IPS-11a (cell line): Measurements from ENCODE around the gene NTRK3.

Source experiments
- H3K4me3 ChIP-seq: one replicate; pipeline ENCODE4 v1.5.1; 2013; ENCODE audit warnings: low read depth, low read length, control low read depth

NTRK3 gene

GRCh38 chr15:88258093-88258641, 1.6 kb upstream of the NTRK3 start:
- peak overlapping the region; percentile 69 for H3K4me3 ChIP-seq

DNA sequence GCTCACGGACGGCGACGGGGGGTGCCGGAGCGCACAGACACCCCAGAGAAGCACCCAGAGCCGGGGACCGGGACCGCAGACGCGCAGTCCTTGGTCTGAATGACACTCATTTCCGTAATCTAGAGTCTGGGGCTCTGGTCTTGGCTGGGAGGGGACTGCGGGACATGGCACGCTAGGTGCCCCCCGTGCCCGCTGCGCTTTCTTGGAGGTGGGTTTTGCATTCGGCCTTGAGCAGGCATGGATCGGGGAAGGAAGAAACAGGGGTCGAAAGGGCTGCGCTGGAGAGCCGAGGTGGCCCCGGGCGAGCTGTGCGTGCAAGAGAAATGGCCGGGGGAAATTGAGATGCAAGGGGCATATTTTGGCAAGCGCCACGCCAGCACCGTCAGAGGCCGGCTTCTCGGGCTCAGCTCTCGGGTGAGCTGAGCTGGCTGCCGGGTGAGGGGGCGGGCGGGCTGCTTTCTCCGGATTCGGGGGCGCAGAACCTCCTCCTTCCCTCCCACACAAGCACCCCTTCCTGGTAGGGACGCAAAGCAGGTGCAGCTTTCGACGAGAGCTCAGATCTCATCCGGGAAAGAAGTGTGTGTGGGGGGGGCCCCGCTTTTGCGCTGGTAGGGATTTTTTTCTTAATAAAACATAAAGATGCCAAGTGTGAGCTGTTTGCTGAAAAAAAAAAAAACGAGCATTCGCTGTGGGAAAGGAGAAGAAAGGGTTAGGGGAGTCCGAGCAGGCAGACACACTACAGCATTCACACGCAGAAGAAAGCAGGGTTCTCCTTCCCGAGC, 963 bp upstream of the NTRK3 start:
- H3K4me3 ChIP-seq, result peak overlapping the region; percentile 69

DNA sequence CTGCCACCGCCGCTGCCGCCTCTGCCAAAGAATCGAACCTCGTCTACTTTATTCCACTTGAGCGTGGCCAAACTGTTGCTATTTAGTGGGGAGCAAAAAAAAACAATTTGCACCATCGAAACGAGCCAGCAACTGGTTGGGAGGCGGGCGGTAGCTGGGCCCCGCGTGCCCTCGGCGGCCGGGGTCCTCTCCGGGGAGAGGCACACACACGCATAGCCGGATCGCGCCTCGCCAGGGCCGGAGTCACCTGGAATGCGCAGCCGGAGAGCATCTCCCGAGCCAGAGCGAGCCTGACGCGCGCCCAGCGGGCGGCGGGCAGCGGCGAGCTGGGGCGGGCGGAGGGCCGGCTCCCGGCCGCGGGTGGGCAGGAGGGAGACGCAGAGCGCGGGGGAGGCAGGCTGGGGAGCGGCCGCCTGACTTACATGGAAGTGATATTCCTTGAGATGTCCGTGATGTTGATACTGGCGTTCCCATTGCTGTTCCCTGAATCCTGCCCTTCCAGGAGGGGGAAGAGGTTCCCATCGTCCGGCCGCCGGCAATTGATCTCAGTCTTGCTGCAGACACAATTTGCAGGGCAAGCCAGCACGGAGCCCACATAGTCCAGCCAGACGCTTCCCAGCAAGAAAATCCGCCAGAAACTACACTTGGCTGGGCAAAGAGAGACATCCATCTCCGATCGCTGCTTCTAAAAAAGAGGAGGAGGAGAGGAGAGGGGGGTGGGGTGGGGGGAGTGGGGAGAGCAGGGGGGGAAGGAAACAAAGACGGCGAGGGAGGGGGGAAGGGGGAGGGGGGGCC, 858 bp downstream of the NTRK3 start:
- peak overlapping the region; percentile 47 for H3K4me3 ChIP-seq

DNA sequence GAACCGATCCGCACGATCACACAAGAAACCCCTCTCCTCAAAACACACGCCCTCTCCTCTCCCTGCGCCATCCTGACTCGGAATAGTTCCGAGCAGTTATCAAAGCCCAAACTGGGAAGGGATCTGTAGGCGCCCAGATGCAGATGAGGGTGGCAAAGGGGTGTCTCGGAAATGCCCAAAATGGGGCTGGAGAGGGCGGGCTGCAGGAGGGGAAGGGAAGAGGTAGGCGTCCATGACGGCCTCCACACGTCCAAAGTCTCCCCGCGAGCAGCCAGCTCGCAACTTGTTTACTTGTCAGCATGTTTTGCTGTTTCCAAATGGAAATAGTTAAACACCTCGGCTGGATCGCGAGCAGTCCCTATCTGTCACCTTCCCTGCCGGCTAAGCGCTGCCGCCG, 1.5 kb downstream of the NTRK3 start:
- peak overlapping the region; percentile 47 for H3K4me3 ChIP-seq

- no peak overlapping the region for H3K4me3 ChIP-seq
Observed at GRCh38 chr15:88252441-88252840, 4.1 kb downstream of the NTRK3 start.

DNA sequence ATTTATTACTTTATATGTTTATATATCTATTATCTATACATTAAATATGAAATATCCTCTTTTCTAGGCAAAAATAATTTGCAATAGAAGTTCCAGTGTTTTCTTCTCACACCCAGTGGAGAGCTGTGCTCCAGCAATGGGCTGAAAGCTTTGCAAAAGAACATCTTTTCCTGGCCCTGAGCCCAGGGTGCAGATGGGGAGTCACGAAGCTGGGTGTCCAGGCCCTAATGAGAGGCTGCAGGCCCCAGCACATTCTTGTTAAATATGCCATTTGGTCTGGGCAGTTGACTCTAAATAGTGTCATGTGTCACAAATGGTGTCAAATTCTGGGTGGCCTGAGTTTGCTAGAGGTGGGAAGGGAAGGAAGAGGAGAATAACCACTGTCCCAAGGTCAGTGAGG, 5.7 kb downstream of the NTRK3 start:
- H3K4me3 ChIP-seq, result no peak overlapping the region

GRCh38 chr15:88249220-88249619, 7.3 kb downstream of the NTRK3 start:
- no peak overlapping the region for H3K4me3 ChIP-seq

- no peak overlapping the region for H3K4me3 ChIP-seq
Observed at GRCh38 chr15:88247914-88248313, 8.6 kb downstream of the NTRK3 start.

DNA sequence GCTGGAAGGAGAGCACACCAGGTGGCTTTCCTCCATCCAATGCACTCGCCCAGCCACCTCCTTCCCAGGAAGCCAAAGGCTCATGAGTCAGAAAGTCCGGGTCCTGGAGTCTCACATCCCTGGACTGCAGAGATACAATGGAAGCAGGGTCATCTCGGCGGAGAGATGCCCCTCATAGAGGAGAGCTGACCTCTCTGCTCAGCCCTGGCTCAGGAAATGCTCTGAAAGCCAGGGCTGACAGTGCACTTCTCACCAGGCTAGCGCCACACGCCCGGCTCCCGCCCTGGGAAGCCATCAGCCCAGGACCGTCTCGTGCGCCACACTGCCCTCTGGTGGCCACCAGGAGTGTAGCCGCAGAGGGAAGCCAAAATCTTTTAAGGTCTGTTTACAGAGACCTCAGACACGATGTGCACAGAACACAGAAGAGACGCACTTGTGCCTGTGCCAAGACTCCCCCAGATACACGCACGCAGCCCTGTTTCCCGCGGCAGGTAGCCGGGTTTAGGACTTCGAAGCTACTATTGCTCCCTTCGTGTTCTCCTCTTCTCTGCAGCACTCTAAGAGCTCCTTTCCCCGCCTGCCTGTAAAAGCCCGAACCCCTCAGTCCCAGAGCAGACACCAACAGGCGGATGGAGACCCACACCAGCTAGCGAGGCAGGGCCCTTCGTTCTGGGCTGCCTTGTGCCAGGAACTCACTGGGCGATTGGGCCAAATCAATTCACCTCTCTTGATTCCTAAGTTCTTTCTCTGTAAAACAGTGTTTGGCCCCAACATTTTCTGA, 9.7 kb downstream of the NTRK3 start:
- no peak overlapping the region for H3K4me3 ChIP-seq

GRCh38 chr15:88246081-88246480, 10.5 kb downstream of the NTRK3 start:
- no peak overlapping the region for H3K4me3 ChIP-seq

DNA sequence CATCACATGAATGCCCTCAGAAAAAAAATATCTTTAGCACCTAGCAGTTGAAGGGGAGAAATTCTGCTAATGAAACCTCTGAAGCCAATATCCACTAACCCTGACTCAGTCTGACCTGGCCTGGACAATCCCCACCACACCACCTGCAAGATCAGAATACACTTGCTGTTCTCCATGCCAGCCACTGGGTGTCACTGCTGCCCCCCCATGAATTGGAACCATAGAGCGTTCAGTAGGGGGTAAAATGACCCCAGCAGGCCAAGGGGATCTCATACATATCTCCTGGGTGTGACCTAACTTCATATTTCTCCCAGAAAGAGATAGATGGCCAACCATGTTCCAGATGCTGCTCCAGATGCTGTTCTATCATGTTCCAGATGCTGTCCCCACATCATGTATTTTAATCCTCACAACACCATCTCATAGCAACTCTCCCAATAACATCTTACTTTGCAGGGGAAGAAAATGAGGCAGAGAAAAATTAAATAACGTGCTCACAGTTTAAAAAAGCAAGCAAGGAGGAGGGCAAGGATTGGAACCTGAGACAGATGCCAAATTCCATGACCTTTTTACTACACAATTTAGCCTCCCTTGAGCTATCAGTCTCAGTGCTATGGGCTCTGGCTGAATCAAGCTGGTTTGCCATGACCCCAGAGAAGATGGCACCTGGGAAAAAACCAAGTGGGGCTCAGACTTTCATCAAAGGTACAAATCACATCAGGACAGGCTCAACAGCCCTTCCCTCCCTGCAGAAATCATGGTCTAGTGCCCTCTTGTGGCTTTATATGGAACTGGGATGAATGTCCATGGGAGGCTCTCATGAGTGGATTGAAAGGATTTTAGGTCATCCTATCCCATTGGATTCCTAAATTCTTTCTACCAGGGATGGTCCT, 12.4 kb downstream of the NTRK3 start:
- no peak overlapping the region for H3K4me3 ChIP-seq

- no peak overlapping the region for H3K4me3 ChIP-seq
Observed at GRCh38 chr15:88242586-88243555, 13.7 kb downstream of the NTRK3 start.

GRCh38 chr15:88241461-88241860, 15.1 kb downstream of the NTRK3 start:
- no peak overlapping the region for H3K4me3 ChIP-seq

- H3K4me3 ChIP-seq, result no peak overlapping the region
Observed at GRCh38 chr15:88241060-88241459, 15.5 kb downstream of the NTRK3 start.

GRCh38 chr15:88239594-88239993, 16.9 kb downstream of the NTRK3 start:
- no peak overlapping the region for H3K4me3 ChIP-seq

DNA sequence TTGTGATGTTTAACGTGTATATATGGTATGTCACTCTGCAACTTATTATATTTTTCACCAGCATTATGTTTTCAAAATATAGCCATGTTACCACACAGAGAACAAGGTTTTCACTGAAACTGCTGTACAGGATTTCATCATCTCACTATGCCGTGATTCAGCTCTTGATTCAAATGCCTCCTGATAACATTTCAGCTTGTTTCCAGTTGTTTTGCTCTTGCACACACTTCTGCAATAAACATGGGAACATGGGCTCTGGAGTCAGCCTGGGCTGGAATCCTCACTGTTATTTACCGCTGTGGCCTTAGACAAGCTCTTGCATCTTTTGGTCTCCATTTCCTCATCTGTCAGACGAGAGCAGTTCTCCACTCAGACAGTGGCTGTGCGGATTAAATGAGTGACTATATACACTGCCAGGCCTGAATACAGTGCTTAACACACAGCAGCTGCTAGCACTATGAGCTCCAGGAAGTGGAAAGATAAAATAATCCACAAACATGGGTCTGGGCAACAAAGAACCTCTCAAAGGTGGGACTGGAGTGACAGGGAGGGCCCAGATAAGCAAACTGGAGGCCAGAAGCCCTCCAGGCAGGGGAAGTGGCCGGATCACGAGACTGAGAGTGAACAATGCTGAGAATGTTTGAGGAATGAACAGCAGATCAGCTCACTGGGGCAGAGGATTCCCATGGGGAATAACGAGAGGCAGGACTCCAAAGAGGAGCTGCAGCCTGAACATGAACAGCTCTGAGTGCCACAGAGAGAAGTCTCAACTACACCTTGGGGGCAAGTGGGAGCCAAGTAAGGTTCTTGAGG, 17.7 kb downstream of the NTRK3 start:
- H3K4me3 ChIP-seq, result no peak overlapping the region

- H3K4me3 ChIP-seq, result no peak overlapping the region
Observed at GRCh38 chr15:88234711-88235110, 21.8 kb downstream of the NTRK3 start.

- H3K4me3 ChIP-seq, result no peak overlapping the region
Observed at GRCh38 chr15:88233921-88234320, 22.6 kb downstream of the NTRK3 start.
